GM13977 (cell line): ENCODE data around the gene FLYWCH1.

Experiments used
- DNase-seq: peaks from one replicate; pipeline ENCODE4 v3.0.0; 2012; ENCODE audit warnings: low spot score
- CTCF ChIP-seq: IDR thresholded peaks from 2 replicates; pipeline ENCODE4 v1.5.1; 2012; ENCODE audit warnings: mild to moderate bottlenecking, control low read depth; ENCODE audit not compliant: insufficient read depth; ENCODE audit errors: extremely low read depth, missing control alignments
- in situ Hi-C: fragments of 300-500 bp; cut with MboI; formaldehyde crosslinking; loops from one replicate; pipeline ENCODE4 v1.12.0; 2022; ENCODE audit warnings: low sequenced_read_pairs, low pct_unique_long_range_greater_than_20kb, mixed read lengths, inconsistent platforms; ENCODE audit not compliant: unreplicated experiment

Gene FLYWCH1

GRCh38 chr16:2883458-2883908, 28.2 kb upstream of the FLYWCH1 start:
- DNase-seq: no peak
- no peak for TF ChIP-seq CTCF
- in situ Hi-C loops: no loop called here

GRCh38 chr16:2884041-2884451, 27.7 kb upstream of the FLYWCH1 start:
- DNase-seq: no peak
- in situ Hi-C loops: no loop called here
- no peak for TF ChIP-seq CTCF

GRCh38 chr16:2894231-2894630, 17.5 kb upstream of the FLYWCH1 start:
- in situ Hi-C loops: no loop called here
- no peak for TF ChIP-seq CTCF
- DNase-seq: no peak

- no peak for TF ChIP-seq CTCF
- in situ Hi-C loops: no loop called here
- DNase-seq: no peak
Measured at GRCh38 chr16:2895813-2896212, 15.9 kb upstream of the FLYWCH1 start.

GRCh38 chr16:2896480-2897010, 15.2 kb upstream of the FLYWCH1 start:
- no peak for TF ChIP-seq CTCF
- in situ Hi-C loops: no loop called here
- DNase-seq: no peak

GRCh38 chr16:2897110-2897509, 14.6 kb upstream of the FLYWCH1 start:
- DNase-seq: peak; percentile 72
- in situ Hi-C loops: no loop called here
- TF ChIP-seq CTCF: no peak
